Epithelial cell of esophagus (primary cell): ENCODE data around the gene PKN2.
"Not testable (repeated sequence)": the region's sequence is repeated elsewhere in the genome, so short reads cannot be mapped to it uniquely, and the experiment has no call there.

Experiments
- DNase-seq: peaks from one replicate; pipeline ENCODE4 v3.0.0; 2010; ENCODE audit warnings: low read depth
- H3K4me3 ChIP-seq: 2 replicates; pipeline ENCODE4 v1.5.1; 2011; ENCODE audit warnings: mild to moderate bottlenecking, low read length, control low read depth
- CTCF ChIP-seq: IDR thresholded peaks from 2 replicates; pipeline ENCODE4 v1.5.1; 2011; ENCODE audit warnings: low read depth, mild to moderate bottlenecking, low read length, control low read depth, inconsistent platforms; ENCODE audit not compliant: insufficient read depth; ENCODE audit errors: missing control alignments

PKN2 gene

GRCh38 chr1:88801575-88802208 lies 117.6 kb downstream of the PKN2 start:
- peak; percentile 80 for DNase-seq
- TF ChIP-seq CTCF = no peak
- no peak overlapping the region for H3K4me3 ChIP-seq

- DNase-seq = no peak
- no peak for TF ChIP-seq CTCF
- no peak overlapping the region for H3K4me3 ChIP-seq
Observed at GRCh38 chr1:88802404-88802803, 118.3 kb downstream of the PKN2 start.

GRCh38 chr1:88802950-88803349 lies 118.9 kb downstream of the PKN2 start:
- no peak overlapping the region for H3K4me3 ChIP-seq
- DNase-seq = peak; percentile 62
- no peak for TF ChIP-seq CTCF

- DNase-seq = no peak
Observed at GRCh38 chr1:88803444-88803843, 119.4 kb downstream of the PKN2 start.

GRCh38 chr1:88812366-88812765 lies 128.3 kb downstream of the PKN2 start:
- no peak overlapping the region for H3K4me3 ChIP-seq
- no peak for DNase-seq
- no peak for TF ChIP-seq CTCF

More at GRCh38 chr1:88803444-88803843, 119.4 kb downstream of the PKN2 start:
- no peak overlapping the region for H3K4me3 ChIP-seq
- no peak for TF ChIP-seq CTCF

- no peak overlapping the region for H3K4me3 ChIP-seq
- TF ChIP-seq CTCF = no peak
- no peak for DNase-seq
Observed at GRCh38 chr1:88813471-88813870, 129.4 kb downstream of the PKN2 start.

GRCh38 chr1:88819642-88820041 lies 135.6 kb downstream of the PKN2 start:
- not testable (repeated sequence) for H3K4me3 ChIP-seq, DNase-seq
